H9 (cell line): ENCODE results near the gene ZFPM1. TPM values are rescaled to one million over a fixed set of nuclear protein-coding genes. Genes with fewer than 3 reads are reported as not detected.

Source experiments
- DNase-seq: peaks from one replicate; pipeline ENCODE4 v3.0.0-alpha.2; 2017
- H2AFZ ChIP-seq: one replicate; pipeline ENCODE4 v1.6.1; 2013; ENCODE audit warnings: mild to moderate bottlenecking, low read length, control low read depth, moderate library complexity
- H2AK5ac ChIP-seq: 2 replicates; pipeline ENCODE4 v1.6.1; 2013; ENCODE audit warnings: low read length, control low read depth, mixed read lengths; ENCODE audit not compliant: insufficient read length
- H2BK120ac ChIP-seq: one replicate; pipeline ENCODE4 v1.6.1; 2013; ENCODE audit warnings: low read depth, mild to moderate bottlenecking, low read length, control low read depth, inconsistent platforms; ENCODE audit not compliant: poor library complexity, severe bottlenecking
- H2BK12ac ChIP-seq: 2 replicates; pipeline ENCODE4 v1.6.1; 2013; ENCODE audit warnings: low read length, control low read depth, mixed read lengths, low read depth; ENCODE audit not compliant: insufficient read length
- H2BK15ac ChIP-seq: 2 replicates; pipeline ENCODE4 v1.6.1; 2013; ENCODE audit warnings: low read depth, low read length, control low read depth
- H2BK20ac ChIP-seq: one replicate; pipeline ENCODE4 v1.6.1; 2013; ENCODE audit warnings: low read depth, mild to moderate bottlenecking, low read length, control low read depth, inconsistent platforms; ENCODE audit not compliant: poor library complexity, severe bottlenecking
- H2BK5ac ChIP-seq: 2 replicates; pipeline ENCODE4 v1.6.1; 2013; ENCODE audit warnings: low read length, control low read depth, mixed read lengths; ENCODE audit not compliant: insufficient read length
- H3K14ac ChIP-seq: 2 replicates; pipeline ENCODE4 v1.6.1; 2013; ENCODE audit warnings: low read length, control low read depth; ENCODE audit not compliant: insufficient read depth
- H3K18ac ChIP-seq: 2 replicates; pipeline ENCODE4 v1.6.1; 2013; ENCODE audit warnings: low read depth, mild to moderate bottlenecking, mixed read lengths, low read length, control low read depth; ENCODE audit not compliant: insufficient read length
- H3K23ac ChIP-seq: 2 replicates; pipeline ENCODE4 v1.6.1; 2013; ENCODE audit warnings: low read length, control low read depth, mixed read lengths, low read depth; ENCODE audit not compliant: insufficient read length
- H3K23me2 ChIP-seq: 2 replicates; pipeline ENCODE4 v1.6.1; 2013; ENCODE audit warnings: low read depth, mild to moderate bottlenecking, mixed read lengths, low read length, control low read depth; ENCODE audit not compliant: insufficient read length, poor library complexity, severe bottlenecking
- H3K27ac ChIP-seq: 2 replicates; pipeline ENCODE4 v1.5.1; 2013; ENCODE audit warnings: low read length, control low read depth, mixed read lengths, low read depth; ENCODE audit not compliant: insufficient read length
- H3K27me3 ChIP-seq: 2 replicates; pipeline ENCODE4 v1.6.1; 2013; ENCODE audit warnings: low read length, control low read depth, inconsistent platforms; ENCODE audit not compliant: insufficient read depth
- H3K4ac ChIP-seq: 2 replicates; pipeline ENCODE4 v1.6.1; 2013; ENCODE audit warnings: low read depth, mild to moderate bottlenecking, control low read depth, inconsistent platforms, low read length, moderate library complexity
- H3K4me1 ChIP-seq: 2 replicates; pipeline ENCODE4 v1.6.1; 2013; ENCODE audit warnings: low read length, control low read depth, inconsistent platforms; ENCODE audit not compliant: insufficient read depth
- H3K4me2 ChIP-seq: 2 replicates; pipeline ENCODE4 v1.6.1; 2013; ENCODE audit warnings: low read length, control low read depth, mixed read lengths; ENCODE audit not compliant: insufficient read length, insufficient read depth
- H3K56ac ChIP-seq: 2 replicates; pipeline ENCODE4 v1.6.1; 2013; ENCODE audit warnings: low read depth, mild to moderate bottlenecking, mixed read lengths, low read length, control low read depth; ENCODE audit not compliant: insufficient read length
- H3K79me1 ChIP-seq: 2 replicates; pipeline ENCODE4 v1.6.1; 2013; ENCODE audit warnings: low read depth, mild to moderate bottlenecking, moderate library complexity, low read length, control low read depth, inconsistent platforms; ENCODE audit not compliant: insufficient read depth, poor library complexity, severe bottlenecking
- H3K79me2 ChIP-seq: 2 replicates; pipeline ENCODE4 v1.6.1; 2013; ENCODE audit warnings: low read length, control low read depth, inconsistent platforms; ENCODE audit not compliant: insufficient read depth
- H3K9ac ChIP-seq: 2 replicates; pipeline ENCODE4 v1.6.1; 2013; ENCODE audit warnings: low read length, control low read depth, mixed read lengths; ENCODE audit not compliant: insufficient read length; ENCODE audit errors: extremely low read depth
- H3K9me3 ChIP-seq: one replicate; pipeline ENCODE4 v1.6.1; 2013; ENCODE audit warnings: low read depth, low read length, inconsistent platforms; ENCODE audit not compliant: control insufficient read depth
- H3T11ph ChIP-seq: one replicate; pipeline ENCODE4 v1.6.1; 2013; ENCODE audit warnings: mild to moderate bottlenecking, low read length, control low read depth, inconsistent platforms
- H4K20me1 ChIP-seq: one replicate; pipeline ENCODE4 v1.6.1; 2013; ENCODE audit not compliant: control insufficient read depth, insufficient read length, insufficient read depth
- H4K5ac ChIP-seq: 2 replicates; pipeline ENCODE4 v1.6.1; 2013; ENCODE audit warnings: low read depth, mild to moderate bottlenecking, mixed read lengths, low read length, control low read depth; ENCODE audit not compliant: insufficient read length
- H4K8ac ChIP-seq: replicated peaks from 2 replicates; pipeline ENCODE4 v1.6.1; 2013; ENCODE audit warnings: low read length, control low read depth, mixed read lengths, low read depth; ENCODE audit not compliant: insufficient read length
- H4K91ac ChIP-seq: 2 replicates; pipeline ENCODE4 v1.6.1; 2013; ENCODE audit warnings: low read depth, mild to moderate bottlenecking, moderate library complexity, mixed read lengths, low read length, control low read depth; ENCODE audit not compliant: insufficient read length
- H3K27ac Mint-ChIP-seq, 3 experiments: 2 replicates in 2 of 3; 3 replicates in 1 of 3; pipeline ENCODE4 v1.8.0; 2020 to 2021; ENCODE audit warnings: mixed read lengths in 3 of 3, mild to moderate bottlenecking in 1 of 3, moderate library complexity in 1 of 3
- H3K27me3 Mint-ChIP-seq: 2 replicates; pipeline ENCODE4 v1.8.0; 2021; ENCODE audit warnings: low read depth, mild to moderate bottlenecking, moderate library complexity, mixed read lengths
- H3K36me3 Mint-ChIP-seq, 3 experiments: 2 replicates in 2 of 3; 3 replicates in 1 of 3; pipeline ENCODE4 v1.8.0; 2020 to 2021; ENCODE audit warnings: low read depth in 3 of 3, mixed read lengths in 3 of 3; ENCODE audit not compliant: insufficient read depth in 1 of 3
- H3K4me1 Mint-ChIP-seq, 2 experiments: 2 replicates each; pipeline ENCODE4 v1.8.0; 2020; ENCODE audit warnings: mixed read lengths in 2 of 2
- H3K4me3 Mint-ChIP-seq, 2 experiments: 2 replicates in 1 of 2; 3 replicates in 1 of 2; pipeline ENCODE4 v1.8.0; 2020 to 2021; ENCODE audit warnings: mild to moderate bottlenecking in 2 of 2, mixed read lengths in 2 of 2, moderate library complexity in 1 of 2
- H3K9me3 Mint-ChIP-seq, 2 experiments: 2 replicates in 1 of 2; 3 replicates in 1 of 2; pipeline ENCODE4 v1.8.0; 2020; ENCODE audit warnings: mild to moderate bottlenecking in 2 of 2, mixed read lengths in 2 of 2, moderate library complexity in 1 of 2
- CTCF ChIP-seq: fragments of 200-600 bp; sonication (generic); conservative IDR thresholded peaks from 3 replicates; pipeline ENCODE4 v1.8.0; 2021; ENCODE audit warnings: antibody characterized with exemption, mild to moderate bottlenecking
- WGBS: extraction: QIAGEN DNeasy Blood & Tissue Kit; methylation state at CpG from one replicate; pipeline ENCODE4 v1.1.7; 2013; ENCODE audit warnings: missing lambda C conversion rate, low lambda C conversion rate, mixed read lengths; ENCODE audit not compliant: insufficient read length; ENCODE audit errors: extremely low coverage; 5-methylcytosine and 5-hydroxymethylcytosine counted together
- total RNA-seq: library from RNA; stranded (reverse); gene quantifications from 2 replicates; pipeline ENCODE4 v1.2.1, GENCODE V29; 2021

ZFPM1 gene
- total RNA-seq, 1 experiment from 2014 or later, result 3.6 TPM

DNA sequence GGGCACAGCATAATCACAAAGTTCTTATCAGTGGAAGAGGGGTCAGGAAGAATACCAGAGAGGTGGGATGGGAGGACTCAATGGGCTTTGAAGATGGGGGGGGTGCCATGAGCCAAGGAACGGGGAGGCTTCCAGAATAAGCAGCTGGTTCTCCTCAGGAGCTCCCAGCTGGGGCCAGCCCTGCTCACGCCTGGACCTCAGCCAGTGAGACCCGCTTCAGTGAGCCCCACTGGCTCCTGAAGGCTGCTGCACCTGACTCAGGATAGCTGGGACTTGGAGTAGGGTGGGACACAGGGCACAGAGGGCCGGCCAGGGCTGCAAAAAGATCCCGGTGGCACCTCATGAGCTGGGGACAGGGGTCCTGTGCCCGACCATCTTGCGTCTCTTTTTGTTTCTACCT, 92.7 kb downstream of the ZFPM1 start:
- no peak for TF ChIP-seq CTCF
- Histone ChIP-seq H3K23ac (no peak overlapping the region), H2AK5ac (no peak overlapping the region), H2BK12ac (no peak overlapping the region), H3T11ph (no peak overlapping the region), H4K20me1 (no peaks in the 10 kb centered on the region), H3K56ac (no peak overlapping the region), H4K91ac (no peak overlapping the region), H2AFZ (no peak overlapping the region), H3K4me2 (no peak overlapping the region), H4K8ac (no peak overlapping the region), H3K4ac (no peak overlapping the region), H3K79me1 (no peaks in the 10 kb centered on the region), H3K27ac (no peak overlapping the region), H2BK120ac (no peak overlapping the region), H3K14ac (no peak overlapping the region), H3K18ac (no peak overlapping the region), H4K5ac (no peak overlapping the region), H2BK5ac (no peak overlapping the region), H3K27me3 (no peaks in the 10 kb centered on the region; the same call in 1 of the 2 replicates), H3K79me2 (no peaks in the 10 kb centered on the region), H3K9me3 (no peaks in the 10 kb centered on the region), H2BK15ac (no peak overlapping the region), H3K4me1 (no peaks in the 10 kb centered on the region), H2BK20ac (no peak overlapping the region), H3K23me2 (no peaks in the 10 kb centered on the region), H3K9ac (no peak overlapping the region)
- Mint-ChIP-seq H3K9me3 (peaks cover 18 to 20% of the 10 kb centered on the region in 2 experiments), H3K27ac (no peak overlapping the region), H3K27me3 (peaks cover 60% of the 10 kb centered on the region), H3K4me1 (peaks cover 4 to 25% of the 10 kb centered on the region in 2 experiments; a peak in 3 of 4 replicates), H3K4me3 (no peak overlapping the region), H3K36me3 (peaks cover 2 to 12% (median 6%) of the 10 kb centered on the region in 3 experiments; a peak in 5 of 7 replicates)
- WGBS, result no CpG with 5 or more reads among the region's 7 CpGs
- DNase-seq, result no peak
